Measurements from ENCODE around the gene PIK3C3.

- no peak for TF ChIP-seq CTCF (IDR thresholded peaks at IDR 0.05; ENCODE audit: insufficient read depth, low read length, poor library complexity, severe bottlenecking)
- TF ChIP-seq EZH2phosphoT487 (conservative IDR thresholded peaks at IDR 0.05; ENCODE audit: low read length), result no peak
Measured at GRCh38 chr18:42131066-42131929, 176.3 kb downstream of the PIK3C3 start.
